ENCODE measurements around the gene TCN2. TPM values are rescaled to one million over a fixed set of nuclear protein-coding genes. Genes with fewer than 3 reads are reported as not detected.

Gene TCN2
- total RNA-seq, 1 experiment from 2014 or later: 2.2 TPM

- Histone ChIP-seq H4K20me1 (ENCODE audit: insufficient read depth) (no peaks in the 10 kb centered on the region), H3K79me2 (ENCODE audit: insufficient read depth, low read length) (no peaks in the 10 kb centered on the region), H2AFZ (ENCODE audit: low read depth, low read length, poor library complexity, severe bottlenecking) (no peak overlapping the region), H3K9ac (ENCODE audit: low read length) (peak overlapping the region; percentile 46), H3K36me3 (ENCODE audit: control insufficient read depth in 1 of 2, insufficient read depth in 2 of 2, low read length in 2 of 2) (no peaks in the 10 kb centered on the region), H3K9me3 (ENCODE audit: control insufficient read depth in 1 of 2, insufficient read depth in 1 of 2, low read depth in 1 of 2, low read length in 2 of 2) (no peaks in the 10 kb centered on the region), H3K4me3 (replicated peaks in 1 of 2; ENCODE audit: low read depth in 1 of 2, low read length in 2 of 2) (peak overlapping the region in 1 of 2 experiments; percentile 29; a peak in 2 of 4 replicates), H3K9me2 (ENCODE audit: insufficient read depth) (no peaks in the 10 kb centered on the region), H3K27ac (ENCODE audit: low read depth, low read length) (peak overlapping the region; percentile 59), H3K4me1 (ENCODE audit: control insufficient read depth in 1 of 2, insufficient read depth in 2 of 2, low read length in 2 of 2) (peaks cover 18 to 33% of the 10 kb centered on the region in 2 experiments), H3K27me3 (ENCODE audit: insufficient read depth, low read length) (no peaks in the 10 kb centered on the region), H3K4me2 (ENCODE audit: low read length) (peak overlapping the region; percentile 76)
- no peak for DNase-seq (ENCODE audit: low read depth, low spot score)
- intact Hi-C loops (cut with micrococcal nuclease): no loop called here
- TF ChIP-seq, protein P1, sequence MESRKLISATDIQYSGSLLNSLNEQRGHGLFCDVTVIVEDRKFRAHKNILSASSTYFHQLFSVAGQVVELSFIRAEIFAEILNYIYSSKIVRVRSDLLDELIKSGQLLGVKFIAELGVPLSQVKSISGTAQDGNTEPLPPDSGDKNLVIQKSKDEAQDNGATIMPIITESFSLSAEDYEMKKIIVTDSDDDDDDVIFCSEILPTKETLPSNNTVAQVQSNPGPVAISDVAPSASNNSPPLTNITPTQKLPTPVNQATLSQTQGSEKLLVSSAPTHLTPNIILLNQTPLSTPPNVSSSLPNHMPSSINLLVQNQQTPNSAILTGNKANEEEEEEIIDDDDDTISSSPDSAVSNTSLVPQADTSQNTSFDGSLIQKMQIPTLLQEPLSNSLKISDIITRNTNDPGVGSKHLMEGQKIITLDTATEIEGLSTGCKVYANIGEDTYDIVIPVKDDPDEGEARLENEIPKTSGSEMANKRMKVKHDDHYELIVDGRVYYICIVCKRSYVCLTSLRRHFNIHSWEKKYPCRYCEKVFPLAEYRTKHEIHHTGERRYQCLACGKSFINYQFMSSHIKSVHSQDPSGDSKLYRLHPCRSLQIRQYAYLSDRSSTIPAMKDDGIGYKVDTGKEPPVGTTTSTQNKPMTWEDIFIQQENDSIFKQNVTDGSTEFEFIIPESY (IDR thresholded peaks at IDR 0.05; ENCODE audit: extremely low read depth, insufficient replicate concordance, low read length): no peak
- TF ChIP-seq CEBPB (IDR thresholded peaks at IDR 0.05; ENCODE audit: low read depth): no peak
- no peak for TF ChIP-seq YY1 (IDR thresholded peaks at IDR 0.05; ENCODE audit: extremely low read depth, insufficient replicate concordance, low read depth, low read length)
- TF ChIP-seq, protein P2, sequence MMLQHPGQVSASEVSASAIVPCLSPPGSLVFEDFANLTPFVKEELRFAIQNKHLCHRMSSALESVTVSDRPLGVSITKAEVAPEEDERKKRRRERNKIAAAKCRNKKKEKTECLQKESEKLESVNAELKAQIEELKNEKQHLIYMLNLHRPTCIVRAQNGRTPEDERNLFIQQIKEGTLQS (IDR thresholded peaks at IDR 0.05): no peak
- TF ChIP-seq RAD21 (IDR thresholded peaks at IDR 0.05; ENCODE audit: low read depth): no peak
- no peak for TF ChIP-seq ZNF274 (IDR thresholded peaks at IDR 0.05; ENCODE audit: low read depth, low read length)
- TF ChIP-seq POLR2A (IDR thresholded peaks at IDR 0.05; ENCODE audit: borderline replicate concordance, extremely low read depth, insufficient read depth, insufficient read length): no peak
- TF ChIP-seq EZH2phosphoT487 (IDR thresholded peaks at IDR 0.05; ENCODE audit: borderline replicate concordance): no peak
- TF ChIP-seq, protein P3, sequence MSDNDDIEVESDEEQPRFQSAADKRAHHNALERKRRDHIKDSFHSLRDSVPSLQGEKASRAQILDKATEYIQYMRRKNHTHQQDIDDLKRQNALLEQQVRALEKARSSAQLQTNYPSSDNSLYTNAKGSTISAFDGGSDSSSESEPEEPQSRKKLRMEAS (IDR thresholded peaks at IDR 0.05): no peak
- TF ChIP-seq CBX3 (IDR thresholded peaks at IDR 0.05; ENCODE audit: low read depth): no peak
- TF ChIP-seq, protein P4, sequence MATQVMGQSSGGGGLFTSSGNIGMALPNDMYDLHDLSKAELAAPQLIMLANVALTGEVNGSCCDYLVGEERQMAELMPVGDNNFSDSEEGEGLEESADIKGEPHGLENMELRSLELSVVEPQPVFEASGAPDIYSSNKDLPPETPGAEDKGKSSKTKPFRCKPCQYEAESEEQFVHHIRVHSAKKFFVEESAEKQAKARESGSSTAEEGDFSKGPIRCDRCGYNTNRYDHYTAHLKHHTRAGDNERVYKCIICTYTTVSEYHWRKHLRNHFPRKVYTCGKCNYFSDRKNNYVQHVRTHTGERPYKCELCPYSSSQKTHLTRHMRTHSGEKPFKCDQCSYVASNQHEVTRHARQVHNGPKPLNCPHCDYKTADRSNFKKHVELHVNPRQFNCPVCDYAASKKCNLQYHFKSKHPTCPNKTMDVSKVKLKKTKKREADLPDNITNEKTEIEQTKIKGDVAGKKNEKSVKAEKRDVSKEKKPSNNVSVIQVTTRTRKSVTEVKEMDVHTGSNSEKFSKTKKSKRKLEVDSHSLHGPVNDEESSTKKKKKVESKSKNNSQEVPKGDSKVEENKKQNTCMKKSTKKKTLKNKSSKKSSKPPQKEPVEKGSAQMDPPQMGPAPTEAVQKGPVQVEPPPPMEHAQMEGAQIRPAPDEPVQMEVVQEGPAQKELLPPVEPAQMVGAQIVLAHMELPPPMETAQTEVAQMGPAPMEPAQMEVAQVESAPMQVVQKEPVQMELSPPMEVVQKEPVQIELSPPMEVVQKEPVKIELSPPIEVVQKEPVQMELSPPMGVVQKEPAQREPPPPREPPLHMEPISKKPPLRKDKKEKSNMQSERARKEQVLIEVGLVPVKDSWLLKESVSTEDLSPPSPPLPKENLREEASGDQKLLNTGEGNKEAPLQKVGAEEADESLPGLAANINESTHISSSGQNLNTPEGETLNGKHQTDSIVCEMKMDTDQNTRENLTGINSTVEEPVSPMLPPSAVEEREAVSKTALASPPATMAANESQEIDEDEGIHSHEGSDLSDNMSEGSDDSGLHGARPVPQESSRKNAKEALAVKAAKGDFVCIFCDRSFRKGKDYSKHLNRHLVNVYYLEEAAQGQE (IDR thresholded peaks at IDR 0.05; ENCODE audit: low read depth): no peak
- TF ChIP-seq CTCF (IDR thresholded peaks at IDR 0.05 in 2 of 3, conservative IDR thresholded peaks at IDR 0.05 in 1 of 3; ENCODE audit: borderline replicate concordance in 1 of 3, insufficient read depth in 1 of 3, low read depth in 2 of 3, low read length in 2 of 3): no peak
- no TSS peak for BruUV-seq (replicated peaks)
- ATAC-seq: peak; percentile 1; the same call in 1 of the 2 replicates
- ChIA-PET POLR2A (interaction anchor here (1.0 to 1.5 kb wide), 2 partner anchors 14 to 225 kb away, joined by 3 read pairs; partner anchors contain the start of gene SLC35E4), CTCF (interaction anchor here (1.9 to 2.4 kb wide), 3 partner anchors 14 to 106 kb away, joined by 8 to 17 read pairs (median 9); partner anchors contain the start of genes DUSP18 and SLC35E4), RAD21 (ENCODE audit: low non-redundant PET in 1 of 2, low total read pairs in 2 of 2, uncharacterized antibody in 2 of 2, unreplicated experiment in 2 of 2) (no interaction called here)
Measured at GRCh38 chr22:30648825-30649224, 41.9 kb downstream of the TCN2 start.

Data from HCT116 (cell line).